A172 (cell line): ENCODE measurements around the gene USP1. TPM values are rescaled to one million over a fixed set of nuclear protein-coding genes. Genes with fewer than 3 reads are reported as not detected.
A peak's percentile ranks its signal among the peaks of the same experiment; 100 is the strongest.

Experiments used
- DNase-seq: peaks from one replicate; pipeline ENCODE4 v3.0.0-alpha.2; 2015; ENCODE audit warnings: low spot score
- total RNA-seq: library from RNA; depleted of rRNA; stranded (reverse); fragments of >200 nt; shearing (Covaris generic); gene quantifications from 2 replicates; pipeline ENCODE4 v1.2.3, GENCODE V29; 2014; rRNA removed

The USP1 gene
- total RNA-seq, 1 experiment from 2014 or later = 81.9 TPM

GRCh38 chr1:62484824-62485468 lies 48.1 kb downstream of the USP1 start:
- no peak for DNase-seq

GRCh38 chr1:62487956-62488355 lies 51.1 kb downstream of the USP1 start:
- no peak for DNase-seq

GRCh38 chr1:62492521-62492920 lies 55.7 kb downstream of the USP1 start:
- DNase-seq = no peak

GRCh38 chr1:62493656-62494055 lies 56.8 kb downstream of the USP1 start:
- DNase-seq = peak; percentile 0

GRCh38 chr1:62494137-62494536 lies 57.3 kb downstream of the USP1 start:
- DNase-seq = no peak

- DNase-seq = no peak
Observed at GRCh38 chr1:62500210-62500609, 63.4 kb downstream of the USP1 start.

Other genes with a start within 250 kb of the USP1 start
- not detected in 2 replicates for gene L1TD1, start 242.2 kb upstream of the USP1 start, total RNA-seq
- gene KANK4, start 117.6 kb upstream of the USP1 start, total RNA-seq = 0.09 TPM in 1 of 2 replicates, not detected in the other
- not detected in 2 replicates for gene ANGPTL3, start 160.5 kb downstream of the USP1 start, total RNA-seq